Right lobe of liver (tissue), 4 donors: Measurements from ENCODE around the gene NDE1.

Source experiments
- POLR2A ChIP-seq: fragments of 450-650 bp; IDR thresholded peaks from one replicate; pipeline ENCODE4 v1.6.1; 2017; ENCODE audit warnings: antibody characterized with exemption, mild to moderate bottlenecking
- TF ChIP-seq, protein P1 (sequence below), 4 donors: fragments of 200-600 bp in 3 of 4; fragments of 450-650 bp in 1 of 4; IDR thresholded peaks; one replicate each; pipeline versions ENCODE4 v1.5.1 to v1.8.0; 2016 to 2022; ENCODE audit warnings: antibody characterized with exemption in 4 of 4, mild to moderate bottlenecking in 2 of 4
- donor health status: DM: no; HTN: no; CAD: no.
- donor health status: DM: no; HTN: no; CAD: no.
- donor health status: DM: no; HTN: yes; CAD: no.

DNA sequence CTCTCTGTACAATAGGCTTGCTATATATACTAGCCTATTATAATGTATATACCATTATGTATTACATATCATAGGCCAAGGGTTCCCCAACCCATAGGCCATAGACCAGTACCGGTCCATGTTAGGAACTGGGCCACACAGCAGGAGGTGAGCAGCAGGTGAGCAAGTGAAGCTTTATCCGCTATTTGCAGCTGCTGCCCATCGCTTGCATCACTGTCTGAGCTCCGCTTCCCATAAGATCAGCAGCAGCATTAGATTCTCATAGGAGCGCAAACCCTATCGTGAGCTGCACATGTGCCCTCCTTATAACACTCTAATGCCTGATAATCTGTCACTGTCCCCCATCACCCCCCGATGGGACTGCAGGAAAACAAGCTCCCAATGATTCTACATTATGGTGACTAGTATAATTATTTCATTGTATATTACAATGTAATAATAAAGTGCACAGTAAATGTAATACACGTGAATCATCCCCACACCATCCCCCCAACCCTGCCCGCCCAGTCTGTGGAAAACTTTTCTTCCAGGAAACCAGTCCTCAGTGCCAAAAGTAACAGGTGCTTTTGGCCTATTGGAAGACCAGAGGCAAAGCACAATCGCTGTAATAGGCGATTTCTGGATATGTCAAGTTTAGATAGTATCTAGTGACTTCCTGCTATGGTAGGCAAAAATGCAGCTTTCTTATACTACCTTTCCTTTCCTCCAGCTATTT lies 122.7 kb downstream of the NDE1 start:
- TF ChIP-seq, protein P1, sequence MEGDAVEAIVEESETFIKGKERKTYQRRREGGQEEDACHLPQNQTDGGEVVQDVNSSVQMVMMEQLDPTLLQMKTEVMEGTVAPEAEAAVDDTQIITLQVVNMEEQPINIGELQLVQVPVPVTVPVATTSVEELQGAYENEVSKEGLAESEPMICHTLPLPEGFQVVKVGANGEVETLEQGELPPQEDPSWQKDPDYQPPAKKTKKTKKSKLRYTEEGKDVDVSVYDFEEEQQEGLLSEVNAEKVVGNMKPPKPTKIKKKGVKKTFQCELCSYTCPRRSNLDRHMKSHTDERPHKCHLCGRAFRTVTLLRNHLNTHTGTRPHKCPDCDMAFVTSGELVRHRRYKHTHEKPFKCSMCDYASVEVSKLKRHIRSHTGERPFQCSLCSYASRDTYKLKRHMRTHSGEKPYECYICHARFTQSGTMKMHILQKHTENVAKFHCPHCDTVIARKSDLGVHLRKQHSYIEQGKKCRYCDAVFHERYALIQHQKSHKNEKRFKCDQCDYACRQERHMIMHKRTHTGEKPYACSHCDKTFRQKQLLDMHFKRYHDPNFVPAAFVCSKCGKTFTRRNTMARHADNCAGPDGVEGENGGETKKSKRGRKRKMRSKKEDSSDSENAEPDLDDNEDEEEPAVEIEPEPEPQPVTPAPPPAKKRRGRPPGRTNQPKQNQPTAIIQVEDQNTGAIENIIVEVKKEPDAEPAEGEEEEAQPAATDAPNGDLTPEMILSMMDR (IDR thresholded peaks at IDR 0.05) = no peak
- TF ChIP-seq POLR2A = no peak
